Renal cortical epithelial cell (primary cell): Measurements from ENCODE around the gene EIF1AD. TPM values are rescaled to one million over a fixed set of nuclear protein-coding genes. Genes with fewer than 3 reads are reported as not detected.
"Not testable (repeated sequence)": the region's sequence is repeated elsewhere in the genome, so short reads cannot be mapped to it uniquely, and the experiment has no call there.

Experiments used
- DNase-seq: peaks from one replicate; pipeline ENCODE4 v3.0.0-alpha.2; 2011; ENCODE audit warnings: low read depth
- total RNA-seq: library from RNA; depleted of rRNA; stranded (reverse); fragments of >200 nt; gene quantifications from 2 replicates; pipeline ENCODE4 v1.2.3, GENCODE V29; 2014

The EIF1AD gene
- total RNA-seq, 1 donor from 2014 or later, result 39.0 TPM

DNA sequence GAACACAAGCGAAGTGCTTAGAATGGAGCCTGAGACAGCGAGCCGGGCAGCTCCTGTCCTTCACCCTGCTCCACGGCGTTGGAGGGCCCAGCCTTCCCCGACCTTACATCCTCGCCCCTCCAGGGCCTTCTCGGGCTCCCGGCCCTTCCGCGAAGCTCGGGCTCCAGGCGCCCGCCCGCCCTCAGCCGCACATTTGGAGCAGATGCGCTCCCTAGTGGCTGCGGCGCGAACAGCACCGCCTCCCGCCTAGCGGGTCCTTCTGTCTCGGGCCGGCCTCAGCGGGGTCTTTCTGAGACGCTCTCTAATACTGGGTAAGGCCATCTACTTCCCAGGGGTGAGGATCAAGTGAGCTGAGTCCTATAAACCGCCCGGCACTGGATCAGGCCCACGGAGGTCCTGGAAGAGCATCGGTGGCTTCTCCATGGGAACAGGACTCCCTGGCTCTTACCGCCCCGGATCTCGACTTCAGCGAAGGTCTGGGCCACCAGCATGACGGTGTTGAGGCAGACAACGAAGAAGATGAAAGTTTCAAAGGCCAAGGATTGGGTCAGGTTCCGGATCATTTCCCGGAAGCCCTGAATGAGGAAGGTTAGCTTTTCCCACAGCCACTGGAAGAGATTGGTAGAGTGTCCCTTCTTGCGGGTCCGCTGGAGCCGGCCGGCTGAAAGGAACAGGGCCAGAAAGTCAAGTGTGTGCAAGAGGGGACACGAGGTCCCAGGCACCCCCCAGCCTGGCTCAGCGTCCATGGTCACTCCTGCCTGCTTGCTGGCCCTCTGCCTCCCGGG is 20.6 kb upstream of the EIF1AD start:
- peak; percentile 6 for DNase-seq

DNA sequence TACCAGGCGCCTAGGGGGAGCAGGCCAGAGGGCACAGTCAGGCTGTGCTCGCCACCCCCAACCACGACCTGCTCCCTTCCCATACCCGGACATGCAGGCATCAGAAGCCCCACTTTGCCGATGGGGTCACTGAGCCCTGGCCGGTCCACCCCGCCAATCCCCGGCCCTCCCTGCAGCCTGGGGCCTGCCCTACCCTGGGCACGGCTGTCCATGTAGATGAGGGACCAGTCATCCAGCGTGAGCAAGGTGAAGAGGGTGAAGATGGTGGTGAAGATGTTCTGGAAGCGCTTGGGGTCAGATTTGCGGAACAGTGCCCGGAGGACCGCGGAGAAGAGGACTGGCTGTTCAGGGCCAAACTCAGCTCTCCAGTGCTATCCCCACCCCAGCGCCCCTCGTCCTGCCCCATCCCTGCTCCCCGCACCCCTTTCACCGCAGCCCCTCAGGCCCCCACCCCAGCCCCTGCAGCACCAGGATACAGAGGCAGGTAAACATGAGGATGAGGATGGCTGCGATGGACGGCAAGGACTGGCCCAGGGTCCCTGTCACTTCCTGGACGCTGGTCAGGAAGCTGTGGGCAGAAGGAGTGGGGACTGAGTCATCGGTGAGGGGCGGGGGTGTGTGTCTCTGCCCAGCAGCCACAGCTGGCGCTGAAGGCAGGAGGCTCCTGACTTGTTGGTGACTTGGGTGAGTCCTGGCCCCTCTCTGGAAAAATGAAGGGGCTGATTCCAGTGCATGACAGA is 18.8 kb upstream of the EIF1AD start:
- DNase-seq, result peak; percentile 68

DNA sequence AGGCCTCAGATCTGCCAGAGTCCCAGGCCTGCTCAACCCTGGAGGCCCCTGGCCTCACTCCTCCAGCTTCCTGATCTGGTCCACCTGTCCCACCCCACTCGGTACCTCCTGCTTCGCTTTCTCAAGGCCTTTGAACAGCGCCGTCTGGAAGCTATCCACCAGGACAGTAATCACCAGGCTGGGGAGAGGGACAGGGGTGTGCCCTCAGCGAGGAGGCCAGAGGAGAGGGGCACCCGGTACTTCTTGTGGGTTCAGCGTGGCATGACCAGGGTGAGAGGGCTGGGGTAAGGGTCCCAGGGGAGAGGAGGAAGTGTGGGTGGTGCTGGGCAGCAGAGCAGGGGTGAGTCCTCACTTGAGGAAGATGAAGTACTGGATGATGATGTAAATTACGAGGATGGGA is 18.3 kb upstream of the EIF1AD start:
- DNase-seq, result no peak

DNA sequence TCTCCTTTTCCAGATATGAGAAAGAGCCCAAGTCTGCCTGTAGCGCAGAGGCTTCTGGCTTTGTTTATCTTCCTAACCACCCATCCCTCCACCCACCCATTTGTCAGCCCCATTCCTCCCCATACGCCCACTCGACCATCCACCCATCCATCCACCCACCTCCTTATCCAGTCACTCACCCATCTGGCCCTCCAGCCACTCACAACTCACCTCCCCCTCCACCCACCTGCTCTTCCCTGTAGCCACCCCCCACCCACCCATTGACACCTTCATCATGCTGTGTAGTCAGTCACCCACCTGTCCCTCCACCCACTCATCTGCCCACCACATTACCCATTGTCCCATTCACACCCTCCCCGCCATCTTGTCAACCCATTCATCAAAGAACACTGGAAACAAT is 15.4 kb upstream of the EIF1AD start:
- no peak for DNase-seq

DNA sequence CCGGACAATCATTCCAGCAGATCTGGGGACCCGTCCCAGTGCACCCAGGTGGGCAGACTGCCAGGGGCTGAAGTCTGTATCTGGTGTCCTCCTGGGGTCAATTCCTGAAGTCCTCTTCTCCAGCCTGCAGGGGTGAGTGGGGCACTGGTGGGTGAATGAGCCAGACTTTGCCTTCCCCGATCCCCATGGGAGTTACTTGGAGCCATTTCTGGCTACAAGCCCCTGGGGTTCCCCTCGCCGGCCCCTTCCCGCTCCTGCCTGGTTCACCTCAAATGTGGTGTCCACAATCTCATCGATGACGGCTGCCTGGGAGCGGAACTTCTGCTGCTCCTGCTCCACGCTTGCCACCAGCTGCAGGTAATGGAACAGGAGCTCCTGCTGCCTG is 14.8 kb upstream of the EIF1AD start:
- no peak for DNase-seq

DNA sequence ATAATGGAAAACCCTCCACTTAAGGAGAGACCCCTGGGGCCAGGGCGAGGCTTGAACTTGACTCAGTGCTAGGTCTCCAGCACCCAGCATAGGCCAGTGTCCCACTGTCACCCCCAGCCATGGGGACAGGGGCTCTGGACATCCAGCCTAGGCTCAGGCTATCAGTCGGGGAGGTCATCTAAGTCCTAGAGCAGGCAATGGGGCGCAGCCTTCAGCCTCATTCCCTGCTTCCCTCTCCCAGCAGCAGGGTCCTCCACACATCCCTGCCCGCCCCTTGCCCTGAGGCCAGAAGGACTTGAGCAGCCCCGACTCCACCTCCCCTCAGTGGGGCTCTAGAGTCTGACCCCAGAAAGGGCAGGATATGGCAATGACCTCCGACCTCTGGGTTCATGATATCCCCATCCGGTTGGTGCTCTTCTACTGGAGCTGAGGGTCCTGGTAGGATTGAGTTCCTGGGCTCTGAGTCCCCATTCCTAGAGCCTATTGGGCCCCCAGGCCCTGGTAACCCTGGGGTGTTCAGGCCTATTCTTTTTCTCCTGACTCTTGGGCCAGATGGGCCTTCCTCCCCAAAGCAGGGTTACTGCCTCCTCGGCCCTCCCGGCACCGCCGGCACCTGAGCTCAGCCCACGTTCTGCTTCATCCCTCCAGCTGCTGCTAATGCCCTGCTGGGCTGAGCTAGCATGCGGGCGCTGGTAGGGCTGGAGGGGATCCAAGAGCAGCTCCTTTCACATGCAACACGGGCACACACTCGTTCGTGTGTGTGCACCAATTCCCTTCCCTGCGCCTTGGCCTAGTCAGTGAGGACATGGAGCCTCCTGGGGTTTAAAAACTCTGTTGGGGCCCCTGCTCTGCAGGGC is 14.2 kb upstream of the EIF1AD start:
- no peak for DNase-seq

DNA sequence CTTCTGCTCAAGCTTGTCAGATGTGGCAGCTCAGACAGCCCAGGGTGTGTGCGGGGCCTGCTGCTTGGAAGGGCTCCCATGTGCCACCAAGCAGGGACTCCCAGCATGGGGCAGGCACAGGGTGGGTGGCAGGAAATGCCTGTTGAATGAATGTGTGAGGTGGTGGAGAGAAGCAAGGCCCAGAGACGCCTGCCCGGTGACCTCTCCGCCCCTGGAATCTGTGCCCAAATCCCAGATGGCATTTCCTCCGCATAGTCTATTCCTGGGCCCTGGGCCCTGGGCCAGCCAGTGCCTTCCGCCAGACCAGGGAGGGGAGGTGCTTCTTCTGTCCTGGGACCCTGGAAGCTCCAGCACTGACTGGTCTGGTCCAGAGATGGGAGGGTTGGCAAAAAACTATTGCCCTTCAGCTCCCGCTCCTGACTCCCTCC is 13.5 kb upstream of the EIF1AD start:
- peak; percentile 11 for DNase-seq

DNA sequence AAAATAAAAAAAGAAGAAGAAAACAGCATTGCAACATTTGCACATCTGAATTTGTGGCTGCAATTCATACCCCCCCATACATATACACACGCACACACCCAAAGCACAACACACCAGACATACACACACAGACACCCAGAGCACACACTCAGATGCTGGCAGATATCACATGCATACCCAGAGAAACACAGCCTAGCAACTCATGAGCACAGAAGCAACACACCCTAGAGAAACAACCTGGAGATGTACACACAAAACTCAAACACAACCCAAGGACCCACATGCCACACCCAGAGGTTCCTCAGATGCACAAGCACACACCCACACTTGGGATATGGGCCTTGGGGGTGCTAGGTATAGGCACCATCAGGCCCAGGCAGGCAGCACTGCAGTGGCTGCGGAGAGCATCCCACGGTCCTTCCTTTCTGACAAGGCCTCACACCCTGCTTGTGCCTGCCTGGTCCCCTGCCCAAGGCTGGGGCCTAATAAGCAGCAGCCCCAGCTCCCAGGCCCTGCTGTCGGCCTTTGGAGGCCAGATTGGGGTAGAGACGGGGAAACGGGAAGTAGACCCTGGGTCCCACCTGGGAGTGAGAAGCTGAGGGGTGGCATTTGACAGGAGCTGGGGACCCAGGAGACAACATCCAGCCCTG is 13.0 kb upstream of the EIF1AD start:
- DNase-seq, result no peak

DNA sequence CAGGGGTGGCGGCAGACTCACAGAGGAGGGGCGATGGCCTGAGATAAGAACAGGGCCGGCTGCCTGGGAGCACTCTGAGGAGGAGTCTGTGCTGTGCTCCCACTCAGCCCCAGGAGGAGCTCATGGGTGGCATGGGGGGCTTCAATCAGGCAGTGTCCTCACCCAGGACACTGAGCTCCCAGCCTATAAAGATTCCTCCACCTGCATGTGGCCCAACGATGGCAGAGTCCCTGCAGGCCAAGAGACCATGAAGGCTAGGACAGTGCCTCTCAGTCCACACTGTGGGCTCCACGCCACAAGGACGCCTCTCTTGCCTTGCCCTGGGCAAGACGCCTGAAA is 11.8 kb upstream of the EIF1AD start:
- no peak for DNase-seq

DNA sequence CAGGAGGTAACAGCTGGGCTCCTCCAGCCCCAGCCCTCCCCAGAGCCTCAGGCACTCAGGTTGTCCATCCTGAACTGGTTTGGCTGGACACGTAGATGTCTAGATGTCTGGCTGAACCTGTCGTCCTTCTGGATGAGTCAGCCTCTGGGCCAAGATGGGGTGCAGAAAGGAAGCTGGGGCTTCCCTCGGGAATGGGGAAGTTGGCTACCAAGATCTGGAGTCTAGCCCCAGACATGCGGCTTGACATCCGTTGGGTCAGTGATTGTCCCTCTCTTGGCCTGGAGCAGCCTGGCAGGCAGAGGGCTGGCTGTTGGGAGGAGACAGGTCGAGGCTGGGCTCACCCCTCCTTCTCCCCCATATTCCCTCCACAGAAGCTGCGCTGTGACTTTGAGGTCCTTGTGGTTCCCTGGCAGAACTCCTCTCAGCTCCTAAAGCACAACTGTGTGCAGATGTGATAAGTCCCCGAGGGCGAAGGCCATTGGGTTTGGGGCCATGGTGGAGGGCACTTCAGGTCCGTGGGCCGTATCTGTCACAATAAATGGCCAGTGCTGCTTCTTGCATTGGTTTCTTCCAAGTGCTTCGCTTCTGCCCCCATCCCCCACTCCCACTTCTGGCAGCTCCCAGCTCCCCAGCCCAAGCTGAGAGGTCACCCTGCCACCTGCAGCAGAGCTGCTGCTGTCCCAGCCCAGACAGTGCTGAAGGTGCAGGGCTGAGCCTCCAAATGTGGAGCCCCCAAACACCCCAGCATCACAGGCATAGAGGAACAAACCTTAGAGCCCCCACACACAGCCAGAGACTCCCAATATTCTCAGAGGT is 11.2 kb upstream of the EIF1AD start:
- peak; percentile 41 for DNase-seq

DNA sequence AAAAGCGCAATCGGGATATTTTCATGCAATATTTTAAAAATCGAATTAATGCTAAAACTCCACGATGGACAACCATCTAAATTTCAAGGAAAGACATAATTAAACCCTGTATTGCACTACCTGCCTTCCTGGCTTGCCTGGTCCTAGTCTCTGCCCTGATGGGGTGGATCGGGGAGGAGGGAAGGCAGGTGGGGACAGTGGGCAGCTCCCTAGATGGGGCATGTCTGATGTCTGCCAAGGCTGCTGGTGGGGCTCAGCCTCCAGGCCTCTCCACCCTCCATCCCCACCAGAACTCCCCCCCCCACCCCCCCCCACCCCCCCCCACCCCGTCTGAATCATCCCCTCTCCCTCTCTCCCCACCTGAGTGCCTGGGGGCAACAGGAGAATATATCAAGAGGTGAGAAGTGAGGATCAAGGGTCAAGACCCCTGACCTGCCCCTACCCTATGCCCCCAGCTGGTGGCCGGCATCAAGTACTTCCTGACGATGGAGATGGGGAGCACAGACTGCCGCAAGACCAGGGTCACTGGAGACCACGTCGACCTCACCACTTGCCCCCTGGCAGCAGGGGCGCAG is 10.5 kb upstream of the EIF1AD start:
- DNase-seq, result no peak

DNA sequence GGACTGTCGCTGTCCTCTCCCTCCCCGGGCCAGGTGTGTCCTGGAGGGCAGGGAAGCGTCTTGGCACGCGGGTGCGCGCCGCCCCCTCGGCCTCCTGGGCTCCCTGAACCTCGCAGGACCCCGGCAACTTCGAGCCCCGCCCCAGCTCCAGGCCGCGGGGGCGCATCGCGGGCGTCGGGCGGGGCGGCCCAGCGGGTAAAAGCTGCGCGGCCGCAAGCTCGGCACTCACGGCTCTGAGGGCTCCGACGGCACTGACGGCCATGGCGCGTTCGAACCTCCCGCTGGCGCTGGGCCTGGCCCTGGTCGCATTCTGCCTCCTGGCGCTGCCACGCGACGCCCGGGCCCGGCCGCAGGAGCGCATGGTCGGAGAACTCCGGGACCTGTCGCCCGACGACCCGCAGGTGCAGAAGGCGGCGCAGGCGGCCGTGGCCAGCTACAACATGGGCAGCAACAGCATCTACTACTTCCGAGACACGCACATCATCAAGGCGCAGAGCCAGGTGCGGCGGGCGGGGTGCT is 9.9 kb upstream of the EIF1AD start, which contains the start of gene CST6:
CST6 (plus strand) TSS at position 224 of the 519 bp plus-strand sequence; CDS start at position 261, 37 bp downstream.
- no peak for DNase-seq

DNA sequence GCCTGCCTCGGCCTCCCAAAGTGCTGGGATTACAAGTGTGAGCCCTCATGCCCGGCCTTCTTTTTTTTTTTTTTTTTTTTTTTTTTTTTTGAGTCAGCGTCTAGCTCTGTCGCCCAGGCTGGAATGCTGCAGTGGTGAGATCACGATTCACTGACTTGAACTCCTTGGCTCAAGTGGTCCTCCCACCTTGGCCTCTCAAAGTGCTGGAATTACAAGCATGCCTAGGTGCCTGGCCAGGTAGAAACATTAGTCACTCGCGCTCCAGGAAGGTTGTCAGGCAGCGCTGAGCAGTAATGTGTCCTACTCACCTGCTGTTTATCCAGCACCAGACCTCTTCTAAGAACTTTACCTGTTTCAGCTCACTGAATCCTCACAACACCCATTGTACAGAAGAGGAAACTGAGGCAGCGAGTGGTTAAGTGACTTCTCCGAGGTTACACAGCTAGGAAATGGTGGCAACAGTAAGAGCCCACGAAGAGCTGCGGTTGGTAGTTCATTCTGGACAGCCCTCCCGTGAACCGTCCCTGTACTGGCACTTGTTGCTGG is 9.4 kb upstream of the EIF1AD start:
- DNase-seq, result peak; percentile 92

DNA sequence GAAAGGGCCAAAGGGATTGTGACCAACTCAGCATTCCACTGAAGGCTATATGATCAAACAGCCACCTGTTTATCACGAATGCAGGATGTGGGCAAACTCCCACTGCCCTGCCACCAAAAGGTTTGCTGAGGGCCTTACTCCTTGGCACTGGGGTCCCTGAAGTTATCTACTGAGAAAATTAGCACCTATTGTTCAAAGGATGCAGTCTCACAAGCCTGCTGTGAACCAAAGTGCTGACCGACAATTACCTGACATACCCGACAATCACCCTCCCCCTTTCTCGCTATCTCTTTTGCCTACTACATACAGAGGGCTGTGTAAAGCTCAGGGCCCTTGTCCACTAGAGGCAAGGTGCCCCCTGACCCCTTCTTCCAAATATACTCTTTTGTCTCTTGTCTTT is 8.1 kb upstream of the EIF1AD start:
- DNase-seq, result not testable (repeated sequence)

DNA sequence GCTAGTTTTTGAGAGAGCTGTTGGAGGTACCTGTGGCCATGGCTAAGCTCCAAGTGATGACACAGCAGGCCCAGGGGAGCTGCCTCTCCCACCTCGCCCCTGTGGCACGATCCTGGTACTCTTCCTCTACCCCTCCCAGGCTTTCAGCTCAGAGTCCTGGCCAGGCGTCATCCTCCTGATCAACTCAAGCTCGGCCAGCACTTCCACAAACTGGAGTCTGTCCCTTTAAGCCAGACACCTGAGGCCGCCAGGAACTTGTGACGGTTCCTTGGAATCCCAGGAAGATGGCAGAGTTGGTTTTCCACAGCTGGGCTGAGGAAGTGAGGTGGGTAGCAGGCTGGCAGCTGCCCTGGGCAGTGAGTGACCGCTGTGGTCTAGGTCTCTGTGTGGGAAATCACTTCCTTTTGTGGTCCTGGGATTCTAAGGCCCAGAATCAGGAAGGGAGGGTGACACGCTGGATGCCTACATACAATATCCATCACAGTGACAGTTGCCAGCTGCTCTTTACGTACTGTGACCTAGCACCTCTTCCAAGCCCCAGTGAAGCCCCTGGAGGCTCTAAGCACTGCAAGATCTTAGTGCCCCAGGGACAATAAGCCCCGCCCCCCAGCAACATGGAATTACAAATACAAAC is 6.6 kb upstream of the EIF1AD start:
- peak; percentile 10 for DNase-seq

DNA sequence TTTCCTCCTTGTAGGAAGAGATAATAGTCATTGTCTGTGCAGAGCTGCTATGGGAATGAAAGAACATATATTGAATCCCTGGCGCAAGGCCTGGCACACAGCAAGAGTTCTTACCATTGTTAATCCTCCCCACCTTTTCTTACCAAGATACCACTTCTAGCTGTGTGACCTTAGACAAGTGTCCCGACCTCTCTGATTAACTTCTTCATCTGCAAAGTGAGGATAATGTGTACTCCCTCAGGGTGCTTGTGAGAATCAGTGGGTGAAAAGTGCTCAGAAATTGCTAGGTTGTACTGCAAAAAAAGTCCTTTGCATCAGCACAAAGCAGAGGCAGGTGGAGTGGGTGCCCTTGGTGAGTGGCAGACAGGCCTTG is 6.1 kb upstream of the EIF1AD start:
- no peak for DNase-seq

DNA sequence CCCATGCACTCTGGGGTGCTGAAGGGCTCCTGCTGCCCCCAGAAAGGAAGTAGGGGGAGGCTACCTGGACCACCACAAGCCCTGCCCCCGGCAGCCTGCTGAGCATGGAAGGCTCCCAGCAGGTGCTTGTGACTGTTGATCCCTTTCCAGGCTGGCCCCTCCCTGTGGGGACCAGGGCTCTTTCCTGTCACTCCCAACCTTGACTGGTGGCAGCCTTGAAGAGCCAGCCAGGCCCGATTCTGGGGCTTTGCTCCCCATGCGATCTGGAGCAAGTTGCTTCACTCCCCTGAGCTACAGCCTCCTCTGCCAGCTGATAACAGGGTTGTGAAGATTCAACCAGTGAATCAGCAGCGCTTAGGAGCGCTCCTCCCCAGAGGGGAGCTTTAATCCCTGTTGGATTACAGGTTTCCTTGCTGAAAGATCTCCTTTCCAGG is 5.3 kb upstream of the EIF1AD start:
- DNase-seq, result no peak

DNA sequence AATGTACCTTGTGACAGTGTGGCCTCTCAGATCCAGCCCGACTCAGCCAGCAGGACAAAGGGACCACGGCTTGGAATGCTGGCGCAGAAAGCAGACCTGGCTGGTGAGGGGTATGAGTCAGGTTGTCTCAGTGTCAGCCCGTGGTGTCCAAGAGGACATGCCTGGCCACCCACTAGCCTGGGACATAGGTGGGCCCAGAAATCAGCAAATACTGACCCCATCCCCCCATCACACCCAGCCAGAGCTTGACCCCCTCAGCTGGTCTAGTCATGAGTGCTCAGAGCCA is 4.9 kb upstream of the EIF1AD start:
- DNase-seq, result no peak

DNA sequence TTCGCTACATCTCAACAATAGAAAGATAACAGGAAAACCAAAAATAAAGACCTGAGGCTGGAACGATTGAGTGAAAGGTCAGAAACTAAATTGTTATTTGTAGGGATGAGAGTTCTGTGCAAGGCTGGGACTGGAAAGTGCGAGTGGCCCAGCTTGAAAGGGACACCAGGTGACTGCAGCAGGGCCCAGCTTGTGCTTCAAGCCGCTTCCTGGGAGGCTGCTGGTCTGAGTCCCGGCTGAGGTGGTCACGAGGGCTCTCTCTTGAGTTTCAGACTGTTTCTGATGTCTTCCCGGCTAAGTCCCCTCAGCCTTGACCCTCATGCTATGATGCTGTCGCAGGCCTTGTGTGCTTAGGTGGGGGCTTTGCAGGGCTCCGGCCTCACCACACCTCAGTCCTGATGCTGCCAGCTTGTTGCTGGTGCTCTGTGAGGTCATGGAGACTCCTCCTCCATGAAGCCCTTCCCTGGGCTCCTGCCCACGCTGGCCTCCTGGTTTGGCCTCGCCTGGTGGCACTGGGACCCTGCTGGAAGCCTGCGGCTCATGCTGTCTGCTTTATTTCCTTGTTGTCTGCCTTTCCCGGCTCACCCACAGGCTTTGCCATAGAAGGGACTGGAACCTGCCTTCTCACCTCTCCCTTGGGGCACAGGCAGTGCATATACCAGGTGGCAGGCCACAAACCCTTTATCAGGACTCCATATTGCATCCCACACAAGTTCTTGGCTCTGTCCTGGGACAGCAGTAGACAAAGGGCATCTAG is 4.4 kb upstream of the EIF1AD start:
- DNase-seq, result no peak
